Left lung (tissue), 10 donors: ENCODE data around the gene KLHL7. TPM values are rescaled to one million over a fixed set of nuclear protein-coding genes. Genes with fewer than 3 reads are reported as not detected.
"Not testable (repeated sequence)": the region's sequence is repeated elsewhere in the genome, so short reads cannot be mapped to it uniquely, and the experiment has no call there.

Source experiments
- ATAC-seq: fragments of 200-7000 bp; cut with Tn5 transposase; one replicate; pipeline ENCODE4 v1.9.1; 2020; ENCODE audit warnings: moderate library complexity
- DNase-seq, 4 donors: peaks; one replicate each; pipeline ENCODE4 v3.0.0-alpha.2; 2013 to 2020
- H3K27ac ChIP-seq, 2 donors: fragments of 200-600 bp; sonication (generic) in 1 of 2; one replicate each; pipeline versions ENCODE4 v1.5.0 to v1.8.0; 2020 to 2021
- H3K27me3 ChIP-seq, 2 donors: fragments of 200-600 bp; sonication (generic) in 1 of 2; one replicate each; pipeline versions ENCODE4 v1.5.0 to v1.8.0; 2020 to 2021
- H3K36me3 ChIP-seq, 2 donors: fragments of 200-600 bp; sonication (generic) in 1 of 2; one replicate each; pipeline versions ENCODE4 v1.5.0 to v1.8.0; 2020 to 2021
- H3K4me1 ChIP-seq, 2 donors: fragments of 200-600 bp; one replicate each; pipeline ENCODE4 v1.8.0; 2021
- H3K4me3 ChIP-seq, 2 donors: fragments of 200-600 bp; sonication (generic) in 1 of 2; one replicate each; pipeline versions ENCODE4 v1.5.0 to v1.8.0; 2020 to 2021; ENCODE audit warnings: mild to moderate bottlenecking in 1 of 2
- H3K9me3 ChIP-seq, 2 donors: fragments of 200-600 bp; sonication (generic) in 1 of 2; one replicate each; pipeline versions ENCODE4 v1.5.0 to v1.8.0; 2020 to 2021
- CTCF ChIP-seq, 2 donors: fragments of 200-600 bp; sonication (generic) in 1 of 2; IDR thresholded peaks; one replicate each; pipeline versions ENCODE4 v1.5.0 to v1.8.0; 2021; ENCODE audit warnings: antibody characterized with exemption in 2 of 2
- intact Hi-C, 2 donors: fragments of 100-400 bp; cut with DNase I; formaldehyde crosslinking; loops; one replicate each; pipeline versions ENCODE4 v1.11.2 to v1.14.2; 2022
- polyA plus RNA-seq, 6 donors: library from polyadenylated mRNA; unstranded; fragments of 120-200 nt; gene quantifications; one replicate each; pipeline ENCODE4 v1.2.1, GENCODE V29; 2013; ENCODE audit not compliant: insufficient read length in 6 of 6
- total RNA-seq, 2 donors: library from RNA; stranded (reverse); fragmentation: NEBNext Ultra II Directional; extraction: Animal tissue kit (Norgen Biotek cat#: 25700); gene quantifications; one replicate each; pipeline ENCODE4 v1.2.1, GENCODE V29; 2021
- donor health status: DM: no; HTN: yes; CAD: no.
- donor health status: DM: no; HTN: no; CAD: no.

Gene KLHL7
- total and polyA plus RNA-seq, 8 donors, result 18.1 to 55.9 (median 45.7) TPM

GRCh38 chr7:23123465-23123864 is 17.9 kb downstream of the KLHL7 start:
- no peak for DNase-seq
- TF ChIP-seq CTCF (IDR thresholded peaks at IDR 0.05), result no peak
- Histone ChIP-seq H3K4me3 (no peak overlapping the region), H3K9me3 (no peaks in the 10 kb centered on the region), H3K4me1 (no peaks in the 10 kb centered on the region), H3K36me3 (peaks cover 3 to 28% of the 10 kb centered on the region in 2 donors), H3K27me3 (no peaks in the 10 kb centered on the region), H3K27ac (no peak overlapping the region)
- no peak for ATAC-seq
- intact Hi-C loops, result no loop called here

DNA sequence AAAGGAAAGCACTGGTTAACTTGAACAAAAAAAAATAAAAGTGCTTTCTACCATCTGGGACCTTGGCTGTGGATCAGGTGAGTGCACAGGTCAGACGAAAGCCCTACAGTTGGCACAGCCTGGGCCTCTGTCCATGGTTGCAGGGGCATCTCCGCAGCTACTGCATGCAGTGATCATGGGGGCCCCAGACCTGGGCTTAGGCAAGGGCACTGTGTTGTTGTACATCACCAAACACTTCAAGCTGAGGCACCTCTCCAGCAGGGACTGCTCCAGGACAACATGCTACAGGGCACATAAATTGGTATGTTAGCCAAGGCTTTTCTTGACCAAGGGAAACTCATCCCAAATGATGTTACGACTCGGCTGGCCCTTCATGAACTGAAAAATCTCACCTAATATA is 23.5 kb downstream of the KLHL7 start:
- Histone ChIP-seq H3K4me1 (no peaks in the 10 kb centered on the region), H3K36me3 (peaks cover 3 to 37% of the 10 kb centered on the region in 2 donors), H3K4me3 (no peak overlapping the region), H3K27me3 (no peaks in the 10 kb centered on the region), H3K9me3 (no peaks in the 10 kb centered on the region), H3K27ac (no peak overlapping the region)
- intact Hi-C loops, result no loop called here
- no peak for DNase-seq
- no peak for TF ChIP-seq CTCF (IDR thresholded peaks at IDR 0.05)
- no peak for ATAC-seq

- H3K36me3 ChIP-seq, result peaks cover 0 to 16% of the 10 kb centered on the region in 2 donors
- DNase-seq, H3K27ac ChIP-seq, ATAC-seq, H3K9me3 ChIP-seq, H3K27me3 ChIP-seq, intact Hi-C loops, H3K4me3 ChIP-seq, H3K4me1 ChIP-seq: not testable (repeated sequence)
Measured at GRCh38 chr7:23131799-23132198, 26.2 kb downstream of the KLHL7 start.

DNA sequence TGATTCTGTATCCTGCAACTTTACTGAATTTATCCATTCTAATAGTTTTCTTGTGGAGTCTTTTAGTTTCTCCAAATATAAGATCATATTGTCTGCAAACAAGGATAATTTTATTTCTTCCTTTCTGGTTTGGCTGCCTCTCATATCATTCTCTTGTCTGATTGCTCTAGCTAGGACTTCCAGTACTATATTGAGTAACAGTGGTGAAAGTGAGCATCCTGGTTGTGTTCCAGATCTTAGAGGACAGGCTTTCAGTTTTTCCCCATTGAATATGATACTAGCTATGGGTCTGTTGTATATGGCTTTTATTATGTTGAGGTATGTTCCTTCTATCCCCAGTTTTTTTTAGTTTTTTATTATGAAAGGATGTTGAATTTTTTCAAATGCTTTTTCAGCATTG is 28.2 kb downstream of the KLHL7 start:
- DNase-seq, result no peak
- no peak overlapping the region for H3K27ac ChIP-seq
- no peak for ATAC-seq
- no peaks in the 10 kb centered on the region for H3K4me1 ChIP-seq
- H3K9me3 ChIP-seq, result no peaks in the 10 kb centered on the region
- no peak for TF ChIP-seq CTCF (IDR thresholded peaks at IDR 0.05)
- H3K4me3 ChIP-seq, result no peak overlapping the region
- intact Hi-C loops, result no loop called here
- peaks cover 0 to 5% of the 10 kb centered on the region in 2 donors for H3K36me3 ChIP-seq
- no peaks in the 10 kb centered on the region for H3K27me3 ChIP-seq

DNA sequence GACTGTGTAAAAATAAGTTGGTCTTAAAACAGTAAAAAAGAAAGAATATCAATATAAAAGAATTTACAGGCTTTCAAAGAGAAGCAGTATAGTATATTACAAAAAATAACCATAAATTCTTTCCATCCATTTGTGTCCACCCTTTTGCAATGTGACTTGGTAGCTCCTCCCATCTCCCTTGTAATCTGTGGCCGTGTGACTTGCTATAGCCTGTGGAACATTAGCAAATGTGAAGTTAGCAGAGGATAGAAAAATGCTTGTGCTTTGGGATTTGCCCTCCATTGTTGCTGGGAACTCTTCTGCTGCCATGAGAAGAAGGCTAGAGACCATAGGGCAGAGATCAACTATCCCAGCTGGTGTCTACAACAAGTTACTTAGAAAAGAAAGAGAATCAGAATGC is 30.2 kb downstream of the KLHL7 start:
- Histone ChIP-seq H3K9me3 (no peaks in the 10 kb centered on the region), H3K27me3 (no peaks in the 10 kb centered on the region), H3K36me3 (no peaks in the 10 kb centered on the region), H3K27ac (no peak overlapping the region), H3K4me3 (no peak overlapping the region), H3K4me1 (no peaks in the 10 kb centered on the region)
- no peak for TF ChIP-seq CTCF (IDR thresholded peaks at IDR 0.05)
- ATAC-seq, result no peak
- intact Hi-C loops, result no loop called here
- DNase-seq, result no peak

DNA sequence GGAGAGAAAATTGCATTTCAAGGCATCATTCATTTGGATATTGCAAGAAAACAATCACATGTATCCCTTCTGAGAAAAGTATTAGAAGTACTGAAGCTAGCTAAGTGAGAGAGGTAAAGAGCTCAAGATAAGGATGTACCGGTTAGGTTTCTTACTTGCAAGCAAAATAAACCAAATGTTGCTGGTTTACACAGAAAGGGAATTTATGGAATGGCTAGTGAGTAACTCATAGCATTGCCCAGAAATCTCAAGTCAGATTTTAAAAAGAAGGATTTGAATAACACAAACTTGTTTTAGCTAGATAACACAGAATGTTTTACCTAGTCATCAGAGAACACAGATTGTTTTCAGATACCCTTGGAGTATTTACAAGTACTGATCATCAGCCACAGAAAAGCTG is 30.6 kb downstream of the KLHL7 start:
- Histone ChIP-seq H3K27me3 (no peaks in the 10 kb centered on the region), H3K9me3 (no peaks in the 10 kb centered on the region), H3K36me3 (peaks cover 0 to 5% of the 10 kb centered on the region in 2 donors), H3K4me1 (no peaks in the 10 kb centered on the region), H3K27ac (no peak overlapping the region), H3K4me3 (no peak overlapping the region)
- intact Hi-C loops, result no loop called here
- no peak for DNase-seq
- TF ChIP-seq CTCF (IDR thresholded peaks at IDR 0.05), result no peak
- no peak for ATAC-seq
